SH-SY5Y (cell line): ENCODE measurements around the gene HLA-C.

Experiments
- GATA2 ChIP-seq: IDR thresholded peaks from 2 replicates; pipeline ENCODE4 v1.6.1; 2011; ENCODE audit warnings: mild to moderate bottlenecking, low read depth, low read length
- GATA3 ChIP-seq: IDR thresholded peaks from 2 replicates; pipeline ENCODE4 v1.6.1; 2011; ENCODE audit warnings: low read depth, mild to moderate bottlenecking, low read length, moderate library complexity

DNA sequence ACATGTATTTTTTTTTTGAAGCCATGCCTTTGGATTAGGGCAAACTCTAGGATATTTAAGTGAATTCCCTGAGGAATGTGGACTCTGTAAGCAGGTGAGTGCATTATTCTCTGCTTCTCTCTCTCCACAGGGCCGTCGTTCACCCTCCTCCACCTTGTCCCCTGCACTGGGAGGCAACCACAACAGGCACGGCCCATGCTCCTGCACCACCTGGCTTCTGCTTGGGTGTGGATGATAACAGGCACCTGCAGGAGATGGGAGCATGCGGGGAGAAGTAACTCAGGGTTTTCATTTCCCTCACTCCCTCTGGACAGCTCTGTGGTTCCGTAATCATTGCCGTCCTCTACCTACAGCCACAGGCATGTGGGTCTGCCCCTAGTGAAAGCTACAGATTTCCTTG is 43.4 kb downstream of the HLA-C start:
- no peak for TF ChIP-seq GATA3
- TF ChIP-seq GATA2: no peak
